BE2C (cell line): Measurements from ENCODE around the gene BRSK2.
"Not testable (repeated sequence)": the region's sequence is repeated elsewhere in the genome, so short reads cannot be mapped to it uniquely, and the experiment has no call there.

Source experiments
- DNase-seq: peaks from one replicate; pipeline ENCODE4 v3.0.0-alpha.2; 2020
- H3K27me3 ChIP-seq: fragments of 250-450 bp; sonication (Bioruptor Pico); 2 replicates; pipeline ENCODE4 v1.5.1; 2020; ENCODE audit warnings: mild to moderate bottlenecking
- H3K36me3 ChIP-seq: fragments of 250-450 bp; sonication (Bioruptor Pico); 2 replicates; pipeline ENCODE4 v1.5.1; 2020; ENCODE audit warnings: mild to moderate bottlenecking
- H3K4me1 ChIP-seq: fragments of 250-450 bp; sonication (Bioruptor Pico); 2 replicates; pipeline ENCODE4 v1.5.1; 2020
- H3K4me3 ChIP-seq: 2 replicates; pipeline ENCODE4 v1.5.1; 2011; ENCODE audit warnings: low read depth, low read length
- H3K9me3 ChIP-seq: fragments of 250-450 bp; sonication (Bioruptor Pico); 2 replicates; pipeline ENCODE4 v1.5.1; 2020
- CTCF ChIP-seq: IDR thresholded peaks from 2 replicates; pipeline ENCODE4 v1.5.1; 2012; ENCODE audit warnings: mild to moderate bottlenecking, low read depth, low read length

BRSK2 gene

DNA sequence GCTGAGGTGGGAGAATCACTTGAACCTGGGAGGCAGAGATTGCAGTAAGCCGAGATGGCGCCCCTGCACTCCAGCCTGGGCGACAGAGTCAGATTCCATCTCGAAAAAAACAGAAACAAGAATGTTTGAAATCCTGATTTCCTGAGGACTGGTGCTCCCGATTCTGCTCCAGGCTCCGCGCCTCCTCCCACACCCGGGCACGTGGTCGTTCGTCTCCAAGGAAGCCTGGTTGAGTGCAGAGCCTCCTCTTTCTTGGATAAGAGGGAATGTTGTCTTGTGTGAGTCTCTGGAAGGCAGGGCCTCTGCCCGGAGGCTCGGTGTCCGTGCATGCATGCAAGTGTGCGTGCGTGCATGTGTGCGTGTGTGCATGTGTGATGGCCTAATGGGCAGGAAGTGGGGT, 30.1 kb downstream of the BRSK2 start:
- no peak for TF ChIP-seq CTCF
- no peak for DNase-seq
- Histone ChIP-seq H3K27me3 (no peaks in the 10 kb centered on the region), H3K4me3 (no peak overlapping the region), H3K9me3 (no peaks in the 10 kb centered on the region), H3K36me3 (no peaks in the 10 kb centered on the region), H3K4me1 (no peaks in the 10 kb centered on the region)

DNA sequence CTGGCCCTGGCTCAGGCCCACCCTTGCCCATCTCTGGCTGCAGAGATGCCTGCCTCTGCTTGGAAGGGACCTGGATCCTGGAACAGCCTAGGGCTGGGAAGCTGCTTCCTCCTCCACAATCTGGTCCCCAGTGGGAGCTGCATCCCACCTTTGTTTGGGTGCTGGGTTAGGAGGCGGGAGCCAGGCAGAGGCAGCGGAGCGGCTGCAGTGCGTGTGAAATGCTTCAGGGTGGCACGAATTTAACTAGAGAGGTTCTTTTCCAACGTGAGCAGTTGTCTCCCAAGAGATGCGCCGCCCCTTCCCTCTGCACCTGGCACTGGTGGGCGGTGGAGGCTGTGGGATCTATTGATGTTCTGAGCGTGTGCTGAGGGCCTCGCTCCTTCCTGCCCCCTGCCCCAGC, 31.6 kb downstream of the BRSK2 start:
- H3K27me3 ChIP-seq: no peaks in the 10 kb centered on the region
- DNase-seq: no peak
- no peaks in the 10 kb centered on the region for H3K36me3 ChIP-seq
- H3K4me1 ChIP-seq: no peaks in the 10 kb centered on the region
- TF ChIP-seq CTCF: no peak
- no peak overlapping the region for H3K4me3 ChIP-seq
- H3K9me3 ChIP-seq: no peaks in the 10 kb centered on the region

DNA sequence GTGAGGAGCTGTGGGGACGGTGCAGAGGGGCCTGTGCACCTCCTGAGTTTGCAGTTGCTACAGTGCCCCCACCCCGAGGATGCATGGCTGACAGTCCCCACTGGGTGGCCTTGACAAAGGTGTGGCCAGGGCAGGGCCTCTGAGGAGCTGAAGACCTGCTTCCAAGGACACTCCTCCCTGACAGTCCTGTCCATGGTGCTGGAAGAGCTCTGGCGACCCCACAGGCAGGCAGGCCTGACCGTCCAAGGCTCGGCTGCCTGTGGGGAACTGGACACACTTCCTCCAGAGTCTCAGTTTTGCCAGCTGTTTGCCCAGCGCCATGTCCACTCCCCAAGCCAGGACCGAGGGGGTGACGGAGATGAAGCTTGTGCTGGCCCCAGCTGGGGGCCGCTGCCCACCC, 32.7 kb downstream of the BRSK2 start:
- no peaks in the 10 kb centered on the region for H3K36me3 ChIP-seq
- no peaks in the 10 kb centered on the region for H3K27me3 ChIP-seq
- DNase-seq: no peak
- no peaks in the 10 kb centered on the region for H3K9me3 ChIP-seq
- no peak for TF ChIP-seq CTCF
- no peak overlapping the region for H3K4me3 ChIP-seq
- no peaks in the 10 kb centered on the region for H3K4me1 ChIP-seq

- no peaks in the 10 kb centered on the region for H3K4me1 ChIP-seq
- H3K36me3 ChIP-seq: no peaks in the 10 kb centered on the region
- no peaks in the 10 kb centered on the region for H3K27me3 ChIP-seq
- no peak for DNase-seq
- TF ChIP-seq CTCF: no peak
- no peaks in the 10 kb centered on the region for H3K9me3 ChIP-seq
- H3K4me3 ChIP-seq: no peak overlapping the region
Measured at GRCh38 chr11:1422981-1423380, 33.2 kb downstream of the BRSK2 start.

- not testable (repeated sequence) for H3K36me3 ChIP-seq, H3K4me3 ChIP-seq, H3K4me1 ChIP-seq, H3K27me3 ChIP-seq, H3K9me3 ChIP-seq, DNase-seq
Measured at GRCh38 chr11:1423406-1423805, 33.7 kb downstream of the BRSK2 start.

- H3K9me3 ChIP-seq: no peaks in the 10 kb centered on the region
- no peak for DNase-seq
- H3K36me3 ChIP-seq: no peaks in the 10 kb centered on the region
- no peaks in the 10 kb centered on the region for H3K27me3 ChIP-seq
- H3K4me1 ChIP-seq: no peaks in the 10 kb centered on the region
- no peak for TF ChIP-seq CTCF
- no peak overlapping the region for H3K4me3 ChIP-seq
Measured at GRCh38 chr11:1425006-1425405, 35.3 kb downstream of the BRSK2 start.

- no peaks in the 10 kb centered on the region for H3K36me3 ChIP-seq
- H3K9me3 ChIP-seq: no peaks in the 10 kb centered on the region
- H3K4me1 ChIP-seq: no peaks in the 10 kb centered on the region
- no peaks in the 10 kb centered on the region for H3K27me3 ChIP-seq
- DNase-seq: no peak
- H3K4me3 ChIP-seq: no peak overlapping the region
- no peak for TF ChIP-seq CTCF
Measured at GRCh38 chr11:1425439-1425838, 35.7 kb downstream of the BRSK2 start.
